HUDEP-2 (cell line): ENCODE measurements around the gene EIF2S3B.
"Not testable (repeated sequence)": the region's sequence is repeated elsewhere in the genome, so short reads cannot be mapped to it uniquely, and the experiment has no call there.

Source experiments
- DNase-seq, 76 experiments: peaks; one replicate each; lab custom pipeline; 2025; ENCODE audit not compliant: unreplicated experiment in 76 of 76; lab: John Stamatoyannopoulos, UW

EIF2S3B gene

DNA sequence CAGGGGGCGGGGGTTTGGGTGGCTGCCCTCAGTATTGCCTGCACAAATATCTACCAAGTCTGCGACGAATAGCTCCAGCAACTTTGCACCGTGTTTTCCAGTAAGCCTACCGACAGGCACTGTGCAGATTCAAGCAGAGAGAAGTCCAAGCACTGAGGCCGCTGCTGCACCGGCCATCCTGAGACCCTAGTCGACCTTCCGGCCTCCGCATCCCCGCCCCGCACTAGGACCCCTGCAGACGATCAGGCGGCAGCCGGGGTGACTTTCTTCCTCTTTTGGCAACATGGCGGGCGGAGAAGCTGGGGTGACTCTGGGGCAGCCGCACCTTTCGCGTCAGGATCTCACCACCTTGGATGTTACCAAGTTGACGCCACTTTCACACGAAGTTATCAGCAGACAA is at the start of gene EIF2S3B:
EIF2S3B (plus strand) TSS at position 271 of the 400 bp plus-strand sequence; CDS start at position 284, 13 bp downstream.
- no peak for DNase-seq

DNA sequence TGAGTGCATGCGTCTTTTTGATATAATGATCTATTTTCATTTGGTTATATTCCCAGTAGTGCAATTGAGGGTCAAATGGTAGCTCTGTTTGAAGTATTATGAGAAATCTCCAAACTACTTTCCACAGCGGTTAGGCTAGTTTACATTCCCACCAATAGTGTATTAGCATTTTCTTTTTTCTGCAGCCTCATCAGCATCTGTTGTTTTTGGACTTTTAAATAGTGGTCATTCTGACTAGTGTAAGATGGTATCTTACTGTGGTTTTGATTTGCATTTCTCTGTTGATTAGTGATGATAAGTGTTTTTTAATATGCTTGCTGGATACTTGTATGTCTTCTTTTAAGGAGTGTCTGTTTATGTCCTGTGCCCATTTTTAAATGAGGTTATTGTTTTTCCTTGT is 48.8 kb upstream of the EIF2S3B start:
- no peak for DNase-seq

DNA sequence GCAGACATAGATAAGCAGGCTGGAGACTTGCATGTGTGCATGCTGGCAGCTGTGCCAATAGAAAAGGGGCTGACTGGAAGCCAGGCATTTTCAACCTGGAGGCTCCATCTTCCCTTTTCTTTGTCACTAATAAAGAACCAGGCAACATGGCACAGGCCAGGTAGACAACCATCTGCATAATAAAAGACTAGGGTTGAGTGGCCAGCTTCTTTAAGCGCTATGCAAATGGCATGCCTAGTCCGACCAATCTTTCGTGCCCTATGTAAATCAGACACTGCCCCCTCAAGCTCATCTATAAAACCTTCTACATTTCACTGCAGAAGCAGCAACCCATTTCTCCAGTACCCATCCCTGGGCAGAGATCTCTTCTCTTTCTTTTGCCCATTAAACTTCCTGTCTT is 47.9 kb upstream of the EIF2S3B start:
- DNase-seq, result no peak

DNA sequence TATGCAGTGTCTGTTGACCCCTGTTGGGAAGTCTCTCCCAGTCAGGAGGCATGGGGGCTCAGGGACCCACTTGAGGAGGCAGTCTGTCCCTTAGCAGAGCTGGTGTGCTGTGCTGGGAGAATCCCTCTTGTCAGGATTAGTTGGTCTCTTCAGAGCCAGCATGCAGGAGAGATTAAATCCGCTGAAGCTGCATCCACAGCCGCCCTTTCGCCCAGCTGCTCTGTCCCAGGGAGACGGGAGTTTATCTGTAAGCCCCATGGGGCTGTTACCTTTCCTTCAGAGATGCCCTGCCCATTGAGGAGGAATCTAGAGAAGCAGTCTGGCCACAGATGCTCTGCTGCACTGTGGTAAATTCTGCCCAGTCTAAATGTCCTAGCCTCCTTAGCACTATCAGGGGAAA is 39.4 kb upstream of the EIF2S3B start:
- DNase-seq, result no peak

DNA sequence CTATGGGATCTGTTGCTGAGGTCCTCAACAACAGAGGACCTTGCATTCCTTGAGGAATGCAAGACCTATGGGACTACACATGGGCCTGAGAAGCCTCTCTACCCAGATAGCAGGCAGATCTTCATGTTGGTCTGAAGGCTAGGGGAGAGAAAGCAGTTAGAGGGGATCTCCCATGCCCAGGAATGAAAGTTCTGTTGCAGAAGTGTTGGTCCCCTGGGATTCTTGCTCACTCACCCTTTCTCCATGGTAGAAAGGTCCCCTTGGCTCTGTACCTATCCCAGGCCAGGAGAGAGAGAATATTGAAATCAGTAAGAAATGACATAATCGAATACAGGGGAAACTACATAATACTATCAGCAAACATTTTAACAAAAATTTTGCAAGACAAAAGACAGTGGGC is 36.0 kb upstream of the EIF2S3B start:
- no peak for DNase-seq

DNA sequence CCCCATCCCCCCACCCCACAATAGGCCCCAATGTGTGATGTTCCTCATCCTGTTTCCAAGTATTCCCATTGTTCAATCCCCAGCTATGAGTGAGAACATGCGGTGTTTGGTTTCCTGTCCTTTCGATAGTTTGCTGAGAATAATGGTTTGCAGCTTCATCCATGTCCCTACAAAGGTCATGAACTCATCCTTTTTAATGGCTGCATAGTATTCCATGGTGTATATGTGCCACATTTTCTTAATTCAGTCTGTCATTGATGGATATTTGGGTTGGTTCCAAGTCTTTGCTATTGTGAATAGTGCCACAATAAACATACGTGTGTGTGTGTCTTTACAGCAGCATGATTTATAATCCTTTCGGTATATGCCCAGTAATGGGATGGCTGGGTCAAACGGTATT is 32.9 kb upstream of the EIF2S3B start:
- DNase-seq, result not testable (repeated sequence)

DNA sequence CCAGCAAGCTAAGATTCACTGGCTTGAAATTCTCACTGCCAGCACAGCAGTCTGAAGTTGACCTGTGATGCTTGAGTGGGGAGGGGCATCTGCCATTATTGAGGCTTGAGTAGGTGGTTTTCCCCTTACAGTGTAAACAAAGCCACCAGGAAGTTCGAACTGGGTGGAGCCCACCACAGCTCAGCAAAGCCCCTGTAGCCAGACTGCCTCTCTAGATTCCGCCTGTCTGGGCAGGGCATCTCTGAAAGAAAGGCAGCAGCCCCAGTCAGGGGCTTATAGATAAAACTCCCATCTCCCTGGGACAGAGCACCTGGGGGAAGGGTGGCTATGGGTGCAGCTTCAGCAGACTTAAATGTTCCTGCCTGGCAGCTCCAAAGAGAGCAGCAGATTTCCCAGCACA is 23.8 kb upstream of the EIF2S3B start:
- not testable (repeated sequence) for DNase-seq

DNA sequence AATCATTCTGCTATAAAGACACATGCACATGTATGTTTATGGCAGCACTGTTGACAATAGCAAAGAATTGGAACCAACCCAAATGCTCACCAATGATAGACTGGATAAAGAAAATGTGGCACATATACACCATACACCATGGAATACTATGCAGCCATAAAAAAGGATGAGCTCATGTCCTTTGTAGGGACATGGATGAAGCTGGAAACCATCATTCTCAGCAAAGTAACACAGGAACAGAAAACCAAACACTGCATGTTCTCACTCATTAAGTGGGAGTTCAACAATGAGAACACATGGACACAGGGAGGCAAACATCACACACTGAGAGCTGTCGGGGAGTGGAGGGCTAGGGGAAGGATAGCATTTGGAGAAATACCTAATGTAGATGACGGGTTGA is 18.4 kb upstream of the EIF2S3B start:
- DNase-seq, result not testable (repeated sequence)

DNA sequence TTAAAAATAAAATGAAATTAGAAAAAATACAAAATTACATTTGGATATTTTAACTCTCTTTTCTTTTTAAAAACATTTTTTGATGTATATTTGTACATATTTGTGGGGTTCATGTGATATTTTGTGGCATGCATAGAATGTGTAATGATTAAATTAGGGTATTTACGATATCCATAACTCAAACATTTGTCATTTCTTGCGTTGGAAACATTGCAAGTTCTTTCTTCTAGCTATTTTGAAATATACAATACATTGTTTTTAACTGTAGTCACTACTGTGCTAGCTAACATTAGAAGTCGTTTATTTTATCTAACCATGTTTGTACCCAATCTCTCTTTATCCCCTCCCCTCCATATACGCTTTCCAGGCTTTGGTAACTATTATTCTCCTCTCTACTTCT is 13.9 kb upstream of the EIF2S3B start:
- DNase-seq, result no peak

DNA sequence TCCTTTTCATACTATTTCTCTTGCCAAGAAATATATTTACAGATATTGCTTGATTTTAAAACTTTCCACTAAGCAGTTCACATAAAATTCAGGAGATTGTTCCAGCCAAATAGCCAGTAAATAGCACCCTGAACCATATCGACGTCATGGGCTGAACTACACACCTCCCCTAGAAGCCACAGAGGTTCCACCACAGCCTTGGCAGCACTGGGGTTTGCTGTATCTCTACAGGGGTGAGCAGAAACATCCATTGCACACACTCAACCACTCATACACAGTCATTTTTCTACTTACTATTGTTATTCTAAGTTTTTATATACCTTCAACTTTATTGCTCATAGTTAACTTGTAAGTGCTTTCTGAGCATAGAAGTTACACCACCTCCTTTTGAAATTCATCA is 8.1 kb upstream of the EIF2S3B start:
- peak in 1 of 76 experiments; percentile 0 for DNase-seq

DNA sequence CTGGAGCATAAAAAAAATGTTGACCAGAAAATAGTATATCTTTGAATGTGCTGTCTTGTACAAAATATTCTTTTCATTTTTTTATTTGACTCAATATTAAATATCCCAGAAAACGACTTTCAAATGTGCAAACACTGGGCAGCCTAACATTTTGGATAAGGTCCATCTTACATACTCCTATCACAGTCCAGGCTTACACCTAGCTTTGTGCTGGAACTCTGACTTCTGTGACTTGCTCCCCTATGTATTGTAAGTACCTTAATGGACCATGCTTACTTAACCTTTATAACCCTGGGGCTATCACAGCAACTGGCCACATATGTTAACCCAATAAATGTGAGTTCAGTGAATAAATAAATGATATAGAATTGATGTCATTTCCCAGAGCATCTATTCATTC is 7.6 kb upstream of the EIF2S3B start:
- no peak for DNase-seq

DNA sequence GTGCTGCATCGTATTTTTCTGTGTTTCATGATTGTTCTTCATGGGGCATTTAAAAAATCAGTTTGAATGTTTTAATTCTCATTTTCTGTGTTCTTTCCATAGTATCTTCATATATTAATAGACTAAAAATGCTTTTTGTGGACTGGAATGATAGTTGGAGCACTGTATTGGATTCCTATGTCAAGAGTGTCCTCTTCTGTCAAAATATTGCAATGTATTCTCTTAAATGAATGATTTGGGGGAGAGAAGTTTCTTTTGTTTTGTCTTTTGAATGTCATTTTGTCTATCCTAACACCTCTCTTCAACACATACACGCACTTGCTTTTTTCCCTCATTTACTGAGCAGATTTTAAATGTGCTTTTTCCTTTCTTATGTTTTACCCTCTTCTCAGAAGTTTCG is 4.7 kb upstream of the EIF2S3B start:
- no peak for DNase-seq

DNA sequence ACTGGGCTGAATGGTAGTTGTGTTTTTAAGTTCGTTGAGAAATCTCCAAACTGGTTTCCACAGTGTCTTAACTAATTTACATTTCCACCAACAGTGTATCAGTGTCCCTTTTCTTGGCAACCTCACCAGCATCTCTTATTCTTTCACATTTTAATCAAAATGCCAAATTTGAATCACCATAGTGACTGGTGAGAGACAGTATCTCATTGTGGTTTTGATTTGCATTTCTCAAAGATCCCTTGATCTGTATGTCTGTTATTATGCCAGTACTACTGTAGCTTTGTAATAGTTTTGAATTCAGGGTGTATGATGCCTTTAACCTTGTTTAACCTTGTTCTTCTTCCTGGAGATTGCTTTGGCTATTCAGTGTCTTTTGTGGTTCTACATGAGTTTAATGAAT is 2.2 kb upstream of the EIF2S3B start:
- no peak for DNase-seq

DNA sequence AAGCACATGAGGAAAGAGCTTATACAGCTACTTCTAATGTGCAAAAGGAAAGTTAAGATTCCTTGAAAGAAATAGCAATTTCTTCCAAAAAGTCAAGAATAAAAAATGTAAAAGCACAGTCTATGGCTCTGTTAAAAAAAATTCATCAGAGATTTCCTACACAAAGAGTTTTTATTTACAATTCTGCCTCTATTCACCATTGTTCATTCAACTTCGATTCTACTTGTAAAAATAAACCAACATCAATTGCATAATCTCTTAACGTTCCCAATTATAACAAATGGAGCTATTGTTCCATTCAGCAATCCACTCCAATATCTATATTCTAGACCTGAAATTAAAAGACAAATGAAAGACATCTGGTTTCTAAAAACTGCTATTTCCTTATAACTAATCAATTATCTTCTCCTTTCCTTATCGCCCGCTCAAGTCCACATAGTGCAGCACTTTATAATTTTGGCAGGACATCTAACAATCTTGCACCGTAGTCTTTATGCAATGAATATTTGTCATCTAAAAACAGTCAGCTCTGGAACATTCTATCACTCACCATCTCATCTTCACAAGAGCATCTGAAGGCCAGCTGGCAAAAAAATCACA is 6.2 kb downstream of the EIF2S3B start:
- DNase-seq, result no peak

DNA sequence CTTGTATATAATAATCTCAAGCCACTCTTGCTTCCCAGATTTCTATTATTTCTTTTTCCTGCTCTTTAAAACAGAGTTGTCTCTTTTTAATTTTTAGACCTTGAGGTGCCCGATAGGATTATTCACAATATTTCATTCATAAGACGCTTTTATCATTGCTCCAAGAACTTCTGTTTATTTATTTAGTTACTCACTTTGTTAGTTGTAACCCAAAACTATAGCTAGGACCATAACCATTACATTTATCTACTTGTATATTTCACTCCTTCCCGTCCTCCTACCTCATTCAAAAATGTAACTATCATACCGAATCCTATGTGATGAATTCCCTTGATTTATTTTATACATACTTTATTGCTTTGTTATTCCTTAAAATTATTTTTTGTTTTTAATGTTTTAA is 7.1 kb downstream of the EIF2S3B start:
- no peak for DNase-seq

DNA sequence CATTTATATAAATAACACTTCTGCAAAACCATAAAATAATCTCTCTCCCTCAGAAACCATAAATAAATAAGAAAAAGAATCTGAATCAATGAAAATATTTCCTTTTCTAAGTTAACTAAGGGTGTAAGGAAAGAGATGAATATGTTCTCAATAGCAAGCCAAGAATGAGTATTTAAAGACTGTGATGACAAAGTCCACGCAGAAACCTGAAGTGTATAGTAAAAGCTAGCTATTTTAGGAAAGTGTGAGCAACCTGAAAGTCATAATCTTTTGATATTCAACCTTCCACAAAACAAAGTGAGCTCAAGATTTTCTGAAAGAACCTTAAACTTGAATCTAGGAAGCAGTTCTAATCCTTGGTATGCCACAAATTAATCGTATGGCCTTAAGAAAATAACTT is 15.9 kb downstream of the EIF2S3B start:
- no peak for DNase-seq

DNA sequence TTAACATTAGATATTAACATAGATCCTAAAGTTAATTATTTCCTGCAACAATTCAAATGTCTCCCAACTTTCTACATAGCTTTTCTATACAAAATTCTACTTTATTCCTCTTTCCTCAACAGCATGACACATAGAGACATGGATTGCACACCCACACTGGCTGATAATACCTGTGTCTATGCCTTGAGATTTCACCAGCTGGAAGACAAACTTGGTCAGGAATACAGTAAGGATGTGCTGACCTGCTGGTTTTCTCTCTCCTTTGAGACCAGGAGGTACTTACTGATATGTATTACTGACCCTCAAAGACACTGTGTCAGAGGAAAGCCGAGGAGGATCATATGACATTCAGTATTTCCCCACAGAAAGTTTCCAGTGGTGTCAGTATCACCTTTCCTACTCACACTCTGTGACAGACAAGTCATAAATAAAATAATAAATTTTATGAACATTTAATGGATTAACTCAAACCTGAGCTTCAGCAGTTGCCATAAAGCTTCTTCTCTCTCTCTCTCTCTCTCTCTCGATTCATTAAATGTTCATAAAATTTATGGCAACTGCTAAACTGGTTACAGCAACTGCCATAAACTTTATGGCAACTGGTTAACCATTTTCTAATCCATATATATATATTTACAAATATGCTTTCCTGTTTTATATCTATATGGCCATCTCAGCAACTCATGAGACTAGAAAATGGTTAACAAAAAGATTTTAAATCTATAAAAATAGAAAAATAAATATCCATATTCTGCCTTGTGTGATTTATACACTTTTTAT is 22.7 kb downstream of the EIF2S3B start:
- no peak for DNase-seq

DNA sequence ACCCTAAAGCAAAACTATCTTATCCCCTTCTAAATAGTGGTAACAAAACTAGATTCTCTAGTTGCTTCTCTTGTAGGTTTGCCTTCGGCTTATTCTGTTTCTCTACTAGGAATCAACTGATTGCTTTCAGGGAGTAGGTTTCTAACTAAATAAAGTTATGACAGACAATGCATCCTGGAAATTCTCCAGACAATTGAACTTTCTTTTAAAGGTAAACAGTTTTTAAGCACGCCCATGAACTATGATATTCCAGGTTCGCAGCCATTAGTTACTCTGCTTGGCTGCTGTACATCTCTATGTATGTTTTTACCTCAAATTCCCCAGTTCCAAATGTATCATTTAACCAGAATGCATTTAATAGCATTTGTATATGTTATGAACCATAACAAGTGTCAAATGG is 23.9 kb downstream of the EIF2S3B start:
- no peak for DNase-seq

DNA sequence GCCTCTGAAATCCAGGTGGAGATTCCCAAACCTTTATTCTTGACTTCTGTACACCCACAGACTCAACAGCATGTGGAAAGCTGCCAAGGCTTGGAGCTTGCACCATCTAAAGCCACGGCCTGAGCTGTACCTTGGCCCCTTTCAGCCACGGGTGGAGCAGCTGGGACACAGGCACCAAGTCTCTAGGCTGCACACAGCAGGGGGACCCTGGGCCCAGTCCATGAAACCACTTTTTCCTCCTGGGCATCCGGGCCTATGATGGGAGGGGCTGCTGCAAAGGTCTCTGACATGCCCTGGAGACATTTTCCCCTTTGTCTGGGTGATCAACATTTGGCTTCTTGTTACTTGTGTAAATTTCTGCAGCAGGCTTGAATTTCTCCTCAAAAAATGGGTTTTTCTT is 32.0 kb downstream of the EIF2S3B start:
- DNase-seq, result no peak

DNA sequence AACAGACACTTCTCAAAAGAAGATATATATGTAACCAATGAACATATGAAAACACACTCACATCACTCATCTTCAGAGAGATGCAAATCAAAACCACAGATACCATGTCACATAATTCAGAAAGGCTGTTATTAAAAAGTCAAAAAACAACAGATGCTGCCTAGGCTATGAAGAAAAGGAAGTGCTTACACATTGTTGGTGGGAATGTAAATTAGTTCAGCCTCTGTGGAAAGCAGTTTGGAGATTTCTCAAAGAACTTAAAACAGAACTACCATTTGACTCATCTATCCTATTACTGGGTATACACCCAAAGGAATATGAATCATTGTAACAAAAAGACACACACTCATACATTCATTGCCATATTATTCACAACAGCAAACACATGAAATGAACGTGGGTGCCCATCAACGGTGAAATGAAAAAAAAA is 35.1 kb downstream of the EIF2S3B start:
- no peak for DNase-seq

DNA sequence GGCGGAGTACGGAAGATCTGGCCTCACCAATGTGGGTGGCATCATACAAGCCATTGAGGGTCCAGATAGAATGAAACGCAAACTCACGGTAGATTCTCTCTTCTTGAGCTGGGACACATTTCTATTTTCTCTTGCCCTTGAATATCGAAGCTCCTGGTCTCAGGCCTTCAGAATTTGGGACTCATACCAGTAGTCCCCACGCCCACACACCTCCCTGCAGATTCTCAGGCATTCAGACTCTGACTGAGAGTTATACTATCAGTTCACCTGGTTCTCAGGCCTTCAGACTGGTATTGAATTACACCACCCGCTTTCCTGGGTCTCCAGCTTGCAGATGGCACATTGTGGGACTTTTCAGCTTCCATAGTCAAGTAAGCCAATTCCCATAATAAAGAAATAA is 37.8 kb downstream of the EIF2S3B start:
- DNase-seq, result no peak

DNA sequence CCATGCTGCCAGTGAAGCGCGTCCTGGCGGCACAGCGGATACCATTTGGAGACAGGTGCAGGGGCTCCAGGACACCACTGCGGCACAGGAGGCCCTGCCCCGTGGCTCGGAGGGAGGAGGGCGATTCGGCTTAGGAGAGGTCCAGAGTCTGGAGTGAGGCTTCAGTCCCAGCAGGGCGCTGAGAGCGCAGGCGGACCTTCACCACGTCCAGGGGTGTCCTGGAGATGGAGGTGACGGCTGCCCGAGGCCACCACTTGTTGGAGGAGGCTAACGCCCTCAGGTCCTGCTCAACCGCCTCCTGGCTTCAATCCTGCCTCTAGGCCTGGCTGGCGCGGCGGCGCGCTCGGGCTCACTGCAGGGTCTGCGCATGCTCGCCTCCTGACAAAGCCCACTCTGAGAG is 45.7 kb downstream of the EIF2S3B start:
- peak in 1 of 76 experiments; percentile 1 for DNase-seq
